Breast epithelium (tissue), 3 donors: ENCODE data around the gene FBLN1.

Experiments used
- POLR2A ChIP-seq: fragments of 450-650 bp; IDR thresholded peaks from one replicate; pipeline ENCODE4 v1.6.1; 2016; ENCODE audit warnings: antibody characterized with exemption, mild to moderate bottlenecking, moderate library complexity
- TF ChIP-seq, protein P1 (sequence below), 3 donors: fragments of 450-650 bp; IDR thresholded peaks; one replicate each; pipeline ENCODE4 v1.5.1; 2016 to 2017; ENCODE audit warnings: antibody characterized with exemption in 3 of 3, mild to moderate bottlenecking in 3 of 3, moderate library complexity in 3 of 3

DNA sequence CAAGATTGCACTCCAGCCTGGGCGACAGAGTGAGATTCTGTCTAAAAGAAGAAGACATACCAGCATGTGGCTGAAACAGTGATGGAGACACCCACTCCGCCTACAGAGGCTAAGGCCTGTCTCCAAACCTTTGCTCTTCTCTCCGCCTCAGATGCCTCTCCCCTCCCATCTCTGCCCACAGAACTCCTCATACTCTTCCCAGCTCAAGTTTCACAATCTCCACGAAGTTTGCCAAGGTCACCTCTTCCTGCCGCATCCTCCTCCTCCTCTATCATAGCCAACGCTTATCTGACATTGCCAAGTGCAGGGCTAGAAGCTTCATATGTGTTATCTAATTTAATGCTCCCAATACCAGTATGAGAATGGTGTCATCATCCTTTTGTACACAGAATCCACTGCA lies 25.9 kb upstream of the FBLN1 start:
- TF ChIP-seq, protein P1, sequence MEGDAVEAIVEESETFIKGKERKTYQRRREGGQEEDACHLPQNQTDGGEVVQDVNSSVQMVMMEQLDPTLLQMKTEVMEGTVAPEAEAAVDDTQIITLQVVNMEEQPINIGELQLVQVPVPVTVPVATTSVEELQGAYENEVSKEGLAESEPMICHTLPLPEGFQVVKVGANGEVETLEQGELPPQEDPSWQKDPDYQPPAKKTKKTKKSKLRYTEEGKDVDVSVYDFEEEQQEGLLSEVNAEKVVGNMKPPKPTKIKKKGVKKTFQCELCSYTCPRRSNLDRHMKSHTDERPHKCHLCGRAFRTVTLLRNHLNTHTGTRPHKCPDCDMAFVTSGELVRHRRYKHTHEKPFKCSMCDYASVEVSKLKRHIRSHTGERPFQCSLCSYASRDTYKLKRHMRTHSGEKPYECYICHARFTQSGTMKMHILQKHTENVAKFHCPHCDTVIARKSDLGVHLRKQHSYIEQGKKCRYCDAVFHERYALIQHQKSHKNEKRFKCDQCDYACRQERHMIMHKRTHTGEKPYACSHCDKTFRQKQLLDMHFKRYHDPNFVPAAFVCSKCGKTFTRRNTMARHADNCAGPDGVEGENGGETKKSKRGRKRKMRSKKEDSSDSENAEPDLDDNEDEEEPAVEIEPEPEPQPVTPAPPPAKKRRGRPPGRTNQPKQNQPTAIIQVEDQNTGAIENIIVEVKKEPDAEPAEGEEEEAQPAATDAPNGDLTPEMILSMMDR (IDR thresholded peaks at IDR 0.05), result no peak
- no peak for TF ChIP-seq POLR2A
